Endothelial cell of umbilical vein (primary cell): Measurements from ENCODE around the gene NEURL2. TPM values are rescaled to one million over a fixed set of nuclear protein-coding genes. Genes with fewer than 3 reads are reported as not detected.

ENCODE experiments used
- BruUV-seq: library from RNA; stranded (reverse); fragments of 400-500 nt; replicated peaks from 2 replicates; lab custom pipeline; 2021; lab: Mats Ljungman, UMichigan
- CTCF ChIA-PET: fragments of 300-600, 350-600 bp; sonication (Branson Sonifier 250); formaldehyde crosslinking; loops from one replicate; lab custom pipeline; 2021; ENCODE audit warnings: antibody characterized with exemption, inconsistent platforms; lab: Charles Lee
- POLR2A ChIA-PET: fragments of 300-600, 350-600 bp; sonication (Branson Sonifier 250); formaldehyde crosslinking; loops from one replicate; lab custom pipeline; 2021; ENCODE audit warnings: antibody characterized with exemption, inconsistent platforms; lab: Charles Lee
- DNase-seq: peaks from one replicate; pipeline ENCODE4 v3.0.0-alpha.2; 2011; ENCODE audit warnings: low read depth, low spot score
- FAIRE-seq: peaks from 2 replicates; lab custom pipeline; 2011; peaks lifted over from hg19 to GRCh38; lab: Jason Lieb, UNC
- H2AFZ ChIP-seq: 2 replicates; pipeline ENCODE4 v1.6.0; 2012; ENCODE audit warnings: low read depth, low read length, control low read depth, inconsistent platforms
- H3K27ac ChIP-seq: 2 replicates; pipeline ENCODE4 v1.5.1; 2011; ENCODE audit warnings: low read depth, mild to moderate bottlenecking, control low read depth, low read length, moderate library complexity; ENCODE audit not compliant: insufficient read depth
- H3K27me3 ChIP-seq, 2 experiments: 2 replicates each; pipeline versions ENCODE4 v1.6.0 to v1.6.1; 2011; ENCODE audit warnings: low read length in 2 of 2, mixed read lengths in 1 of 2; ENCODE audit not compliant: control insufficient read depth in 2 of 2, insufficient read depth in 2 of 2
- H3K36me3 ChIP-seq, 2 experiments: 2 replicates in 1 of 2; 3 replicates in 1 of 2; pipeline ENCODE4 v1.5.1; 2011; ENCODE audit warnings: low read length in 2 of 2, mild to moderate bottlenecking in 1 of 2, moderate library complexity in 1 of 2; ENCODE audit not compliant: control insufficient read depth in 2 of 2, insufficient read depth in 2 of 2; ENCODE audit errors: extremely low read depth in 1 of 2
- H3K4me1 ChIP-seq: 3 replicates; pipeline ENCODE4 v1.5.1; 2011; ENCODE audit warnings: mild to moderate bottlenecking, low read length; ENCODE audit not compliant: control insufficient read depth, insufficient read depth; ENCODE audit errors: extremely low read depth
- H3K4me2 ChIP-seq: 2 replicates; pipeline ENCODE4 v1.6.1; 2011; ENCODE audit warnings: low read length, control low read depth, mixed read lengths; ENCODE audit not compliant: insufficient read depth
- H3K4me3 ChIP-seq, 3 experiments: fragments of 200-600 bp in 1 of 3; sonication (generic), shearing (Covaris generic) in 1 of 3; replicated peaks in 1 of 3; 2 replicates each; pipeline ENCODE4 v1.5.1; 2011 to 2016; ENCODE audit warnings: control low read depth in 3 of 3, low read length in 3 of 3, mild to moderate bottlenecking in 2 of 3, inconsistent platforms in 1 of 3, low read depth in 1 of 3, moderate library complexity in 1 of 3; ENCODE audit not compliant: insufficient read depth in 1 of 3
- H3K79me2 ChIP-seq: 2 replicates; pipeline ENCODE4 v1.6.0; 2012; ENCODE audit warnings: low read length, inconsistent platforms; ENCODE audit not compliant: control insufficient read depth, insufficient read depth
- H3K9ac ChIP-seq: replicated peaks from 2 replicates; pipeline ENCODE3; 2011; ENCODE audit warnings: low read length, control low read depth; ENCODE audit not compliant: insufficient read depth; ENCODE audit errors: extremely low read depth
- H3K9me1 ChIP-seq: replicated peaks from 3 replicates; pipeline ENCODE4 v1.6.0; 2011; ENCODE audit warnings: mild to moderate bottlenecking, low read length; ENCODE audit not compliant: control insufficient read depth, insufficient read depth; ENCODE audit errors: extremely low read depth
- H3K9me3 ChIP-seq: replicated peaks from 2 replicates; pipeline ENCODE4 v1.5.1; 2012; ENCODE audit warnings: low read length, inconsistent platforms; ENCODE audit not compliant: control insufficient read depth, insufficient read depth
- H4K20me1 ChIP-seq: replicated peaks from 2 replicates; pipeline ENCODE3; 2011; ENCODE audit warnings: mild to moderate bottlenecking, low read length; ENCODE audit not compliant: control insufficient read depth, insufficient read depth; ENCODE audit errors: extremely low read depth
- CTCF ChIP-seq, 2 donors: IDR thresholded peaks; 1 replicate in 1 of 2; 2 replicates in 1 of 2; pipeline ENCODE4 v1.5.1; 2011; ENCODE audit warnings: low read length in 2 of 2, mild to moderate bottlenecking in 2 of 2, moderate library complexity in 2 of 2, control low read depth in 1 of 2, inconsistent platforms in 1 of 2, low read depth in 1 of 2; ENCODE audit not compliant: insufficient read depth in 1 of 2; ENCODE audit errors: extremely low read depth in 1 of 2
- EZH2 ChIP-seq: IDR thresholded peaks from 2 replicates; pipeline ENCODE4 v1.6.1; 2012; ENCODE audit warnings: borderline replicate concordance, low read depth, mild to moderate bottlenecking, moderate library complexity, low read length, inconsistent platforms; ENCODE audit not compliant: severe bottlenecking
- FOS ChIP-seq: IDR thresholded peaks from 2 replicates; pipeline ENCODE4 v1.6.1; 2011; ENCODE audit warnings: mild to moderate bottlenecking, low read length, moderate library complexity, borderline replicate concordance; ENCODE audit not compliant: insufficient read depth
- GATA2 ChIP-seq: IDR thresholded peaks from 2 replicates; pipeline ENCODE4 v1.7.0; 2011; ENCODE audit warnings: low read depth, mild to moderate bottlenecking, moderate library complexity, mixed read lengths, low read length; ENCODE audit not compliant: insufficient read length, insufficient read depth
- JUN ChIP-seq: IDR thresholded peaks from 2 replicates; pipeline ENCODE4 v1.6.1; 2011; ENCODE audit warnings: borderline replicate concordance, low read depth; ENCODE audit not compliant: insufficient read length, insufficient read depth
- MAX ChIP-seq: IDR thresholded peaks from 2 replicates; pipeline ENCODE4 v1.6.1; 2011; ENCODE audit not compliant: insufficient read depth, insufficient read length
- MYC ChIP-seq: IDR thresholded peaks from one replicate; pipeline ENCODE4 v1.6.1; 2011; ENCODE audit warnings: mild to moderate bottlenecking, low read depth, low read length
- POLR2A ChIP-seq: IDR thresholded peaks from 2 replicates; pipeline ENCODE4 v1.6.1; 2012; ENCODE audit warnings: low read depth, mild to moderate bottlenecking, control low read depth, low read length
- POLR2AphosphoS5 ChIP-seq: IDR thresholded peaks from 2 replicates; pipeline ENCODE4 v1.6.1; 2012; ENCODE audit warnings: low read depth, mild to moderate bottlenecking, control low read depth, low read length, moderate library complexity; ENCODE audit not compliant: insufficient read depth
- dilution Hi-C: fragments of 300-500 bp; cut with MboI; formaldehyde crosslinking; loops from one replicate; pipeline ENCODE4 v1.15.0; 2019; ENCODE audit warnings: low sequenced_read_pairs; ENCODE audit not compliant: extremely low pct_ligation_motif_present
- intact Hi-C: fragments of 100-400 bp; cut with micrococcal nuclease; formaldehyde crosslinking; loops from one replicate; pipeline ENCODE4 v1.10.0; 2022
- polyA plus RNA-seq, 4 experiments: library from polyadenylated mRNA; depleted of rRNA in 3 of 4; stranded (reverse) in 3 of 4; unstranded in 1 of 4; fragments of >200 nt; gene quantifications; 2 replicates each; pipeline versions ENCODE4 v1.2.1 to v1.2.3, GENCODE V29; 2011 to 2012; ENCODE audit warnings: missing spikeins in 1 of 4
- total RNA-seq: library from RNA; stranded (reverse); gene quantifications from 2 replicates; pipeline ENCODE4 v1.2.3, GENCODE V29; 2021

NEURL2 gene
- total and polyA plus RNA-seq, 2 donors (not counting 3 experiments of a cell fraction or from before 2014, with no cell fraction given): 2.8 to 5.4 TPM

- no peak overlapping the region for H3K9ac ChIP-seq
- no peak for FAIRE-seq
Observed at GRCh38 chr20:45850238-45850637, 40.8 kb downstream of the NEURL2 start.

More at GRCh38 chr20:45850238-45850637, 40.8 kb downstream of the NEURL2 start:
- Histone ChIP-seq H3K4me1 (no peaks in the 10 kb centered on the region), H3K27ac (no peak overlapping the region), H4K20me1 (no peaks in the 10 kb centered on the region), H2AFZ (no peak overlapping the region), H3K9me3 (no peaks in the 10 kb centered on the region), H3K27me3 (no peaks in the 10 kb centered on the region), H3K9me1 (no peaks in the 10 kb centered on the region), H3K4me3 (no peak overlapping the region), H3K4me2 (no peak overlapping the region), H3K79me2 (peaks cover 3% of the 10 kb centered on the region), H3K36me3 (peaks cover 0 to 14% of the 10 kb centered on the region in 2 experiments)
- CTCF ChIA-PET: interaction anchor here (0.8 to 1.1 kb wide), 2 partner anchors 10 to 32 kb away, joined by 3 read pairs; no protein-coding TSS in a partner anchor
- POLR2A ChIA-PET: no interaction called here
- intact Hi-C loops (no loop called here), dilution Hi-C loops (no loop called here)
- DNase-seq: no peak
- BruUV-seq: no TSS peak
- no peak for TF ChIP-seq JUN
- TF ChIP-seq CTCF (IDR thresholded peaks at IDR 0.05; ENCODE audit: extremely low read depth in 1 of 2, insufficient read depth in 1 of 2, low read depth in 1 of 2, low read length in 2 of 2): no peak
- no peak for TF ChIP-seq FOS
- no peak for TF ChIP-seq POLR2A
- no peak for TF ChIP-seq MYC
- TF ChIP-seq MAX: no peak
- no peak for TF ChIP-seq POLR2AphosphoS5
- no peak for TF ChIP-seq GATA2
- no peak for TF ChIP-seq EZH2
